TTC549 (cell line): ENCODE data around the gene B3GNT7.
"Not testable (repeated sequence)": the region's sequence is repeated elsewhere in the genome, so short reads cannot be mapped to it uniquely, and the experiment has no call there.

ENCODE experiments used
- FAIRE-seq: peaks from 2 replicates; lab custom pipeline; 2012; peaks lifted over from hg19 to GRCh38; lab: Jason Lieb, UNC

Gene B3GNT7

DNA sequence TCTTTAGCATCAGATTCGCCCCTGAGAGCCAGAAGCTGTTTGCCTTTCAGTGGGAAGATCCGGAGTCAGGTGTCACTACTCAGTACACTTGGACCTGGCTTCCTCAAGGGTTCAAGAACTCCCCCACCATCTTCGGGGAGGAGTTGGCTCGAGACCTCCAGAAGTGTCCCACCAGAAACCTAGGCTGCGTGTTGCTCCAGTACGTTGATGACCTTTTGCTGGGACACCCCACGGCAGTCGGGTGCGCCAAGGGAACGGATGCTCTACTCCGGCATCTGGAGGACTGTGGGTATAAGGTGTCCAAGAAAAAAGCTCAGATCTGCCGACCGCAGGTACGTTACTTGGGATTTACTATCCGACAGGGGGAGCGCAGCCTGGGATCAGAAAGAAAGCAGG, 8.7 kb downstream of the B3GNT7 start:
- not testable (repeated sequence) for FAIRE-seq

DNA sequence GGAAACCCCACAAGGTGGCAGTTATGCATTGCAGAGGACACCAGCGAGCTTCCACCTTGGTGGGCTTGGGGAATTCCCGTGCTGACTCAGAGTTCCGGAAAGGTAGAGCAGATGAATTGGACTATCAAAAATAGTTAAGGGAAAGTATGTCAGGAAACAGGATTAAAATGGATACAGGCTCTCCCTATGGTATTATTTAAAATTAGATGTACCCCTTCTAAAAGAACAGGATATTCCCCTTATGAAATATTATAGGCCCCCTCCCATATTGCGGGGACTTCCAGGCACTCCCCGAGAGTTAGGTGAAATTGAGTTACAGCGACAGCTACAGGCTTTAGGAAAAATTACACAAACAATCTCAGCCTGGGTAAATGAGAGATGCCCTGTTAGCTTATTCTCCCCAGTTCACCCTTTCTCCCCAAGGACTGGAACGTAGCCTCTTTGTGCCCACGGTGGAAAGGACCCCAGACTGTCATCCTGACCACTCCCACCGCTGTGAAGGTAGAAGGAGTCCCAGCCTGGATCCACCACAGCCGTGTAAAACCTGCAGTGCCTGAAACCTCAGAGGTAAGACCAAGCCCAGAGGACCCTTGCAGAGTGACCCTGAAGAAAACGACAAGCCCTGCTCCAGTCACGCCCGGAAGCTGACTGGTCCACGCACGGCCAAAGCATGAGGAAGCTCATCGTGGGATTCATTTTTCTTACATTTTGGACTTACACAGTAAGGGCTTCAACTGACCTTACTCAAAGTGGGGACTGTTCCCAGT, 10.3 kb downstream of the B3GNT7 start:
- not testable (repeated sequence) for FAIRE-seq

DNA sequence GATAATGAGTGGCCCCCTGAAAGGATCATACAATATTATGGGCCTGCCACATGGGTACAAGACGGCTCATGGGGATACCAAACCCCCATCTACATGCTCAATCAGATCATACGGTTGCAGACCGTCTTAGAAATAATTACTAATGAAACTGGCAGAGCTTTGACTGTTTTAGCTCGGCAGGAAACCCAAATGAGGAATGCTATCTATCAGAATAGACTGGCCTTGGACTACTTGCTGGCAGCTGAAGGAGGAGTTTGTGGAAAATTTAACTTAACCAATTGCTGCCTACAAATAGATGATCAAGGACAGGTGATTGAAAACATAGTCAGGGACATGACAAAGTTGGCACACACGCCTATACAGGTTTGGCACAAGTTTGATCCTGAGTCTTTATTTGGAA, 12.2 kb downstream of the B3GNT7 start:
- FAIRE-seq = not testable (repeated sequence)

DNA sequence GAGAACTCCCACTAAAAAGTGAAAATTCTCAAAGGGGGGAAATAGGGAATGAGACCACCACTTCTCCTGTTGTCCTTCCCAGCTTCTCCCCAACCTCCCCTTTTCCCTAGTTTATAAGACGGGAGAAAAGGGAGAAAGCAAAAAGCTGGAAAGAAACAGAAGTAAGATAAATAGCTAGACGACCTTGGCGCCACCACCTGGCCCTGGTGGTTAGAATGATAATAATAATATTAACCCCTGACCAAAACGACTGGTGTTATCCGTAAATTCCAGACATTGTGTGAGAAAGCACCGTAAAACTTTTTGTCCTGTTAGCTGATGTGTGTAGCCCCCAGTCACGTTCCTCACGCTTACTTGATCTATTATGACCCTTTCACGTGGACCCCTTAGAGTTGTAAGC, 12.8 kb downstream of the B3GNT7 start:
- FAIRE-seq = not testable (repeated sequence)

DNA sequence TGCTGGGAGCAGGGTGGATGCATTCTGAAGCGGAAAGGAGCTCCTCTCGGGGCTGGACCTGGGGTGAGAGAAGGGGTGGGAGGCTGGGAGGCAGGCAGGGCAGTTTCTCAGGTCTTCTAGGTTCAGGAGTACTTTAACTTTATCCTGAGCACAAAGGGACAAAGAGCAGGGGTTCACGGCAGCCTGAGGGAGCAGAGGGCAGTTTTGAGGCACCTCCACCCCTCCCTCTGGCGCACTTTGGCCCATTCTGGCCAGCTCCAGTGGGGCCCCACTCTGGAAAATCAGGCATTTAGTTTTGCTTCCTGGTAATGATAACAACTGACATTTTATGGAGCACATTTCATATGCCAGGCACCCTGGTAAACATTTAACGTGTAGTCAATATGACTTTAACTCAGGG, 14.3 kb downstream of the B3GNT7 start:
- no peak for FAIRE-seq

DNA sequence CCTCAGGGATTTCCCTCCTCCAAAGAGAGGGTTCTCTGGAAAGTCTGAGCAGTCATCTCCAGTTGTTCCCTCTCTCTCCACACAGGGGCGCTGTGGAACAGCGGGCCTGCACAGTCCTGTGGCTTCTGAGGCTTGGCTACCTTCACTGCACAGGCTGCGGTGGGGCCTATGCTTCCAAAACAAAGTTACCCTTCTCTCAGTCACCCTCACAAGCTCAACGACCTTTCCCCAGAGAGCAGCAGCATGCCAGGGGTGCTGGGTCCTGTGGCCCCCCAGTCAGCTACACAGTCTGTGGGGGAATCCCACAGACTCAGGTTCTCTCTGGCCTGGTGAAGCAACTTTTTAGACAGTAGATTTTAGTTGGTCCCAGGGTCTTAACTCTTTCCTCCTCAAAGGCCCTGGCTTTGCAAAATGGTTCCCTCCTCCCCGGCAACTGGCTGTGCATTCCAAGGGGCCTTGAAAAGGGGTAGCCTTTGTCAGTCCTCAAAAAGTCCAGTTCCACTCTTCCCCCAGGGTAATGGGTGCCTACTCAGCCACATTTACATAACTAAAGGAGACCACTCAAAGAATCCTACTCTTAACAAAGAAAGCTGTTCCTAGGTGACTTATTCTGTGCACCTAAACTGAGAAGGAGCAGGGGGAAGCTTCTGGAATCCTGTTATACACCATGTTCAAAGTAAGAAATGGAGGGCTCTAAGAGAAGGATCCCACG, 14.9 kb downstream of the B3GNT7 start:
- no peak for FAIRE-seq

DNA sequence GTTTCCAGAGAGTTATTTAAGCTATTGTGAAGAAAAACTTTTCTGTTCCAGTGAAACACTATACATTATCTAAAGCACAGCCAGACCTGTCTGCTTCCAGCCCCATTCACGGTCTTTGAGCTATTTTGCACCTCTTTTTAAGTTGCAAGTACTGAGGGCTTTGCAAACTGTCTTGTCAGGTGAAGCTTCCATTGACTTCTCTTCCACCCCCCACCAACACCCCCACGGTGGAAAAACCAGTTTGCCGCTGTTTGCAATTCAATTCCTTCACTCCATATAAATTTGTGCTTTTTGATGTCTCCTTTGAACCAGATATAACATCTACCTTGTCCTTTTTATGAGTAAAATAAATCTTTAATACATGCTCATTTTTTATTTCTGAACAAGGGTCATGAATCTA, 15.7 kb downstream of the B3GNT7 start:
- FAIRE-seq = no peak

DNA sequence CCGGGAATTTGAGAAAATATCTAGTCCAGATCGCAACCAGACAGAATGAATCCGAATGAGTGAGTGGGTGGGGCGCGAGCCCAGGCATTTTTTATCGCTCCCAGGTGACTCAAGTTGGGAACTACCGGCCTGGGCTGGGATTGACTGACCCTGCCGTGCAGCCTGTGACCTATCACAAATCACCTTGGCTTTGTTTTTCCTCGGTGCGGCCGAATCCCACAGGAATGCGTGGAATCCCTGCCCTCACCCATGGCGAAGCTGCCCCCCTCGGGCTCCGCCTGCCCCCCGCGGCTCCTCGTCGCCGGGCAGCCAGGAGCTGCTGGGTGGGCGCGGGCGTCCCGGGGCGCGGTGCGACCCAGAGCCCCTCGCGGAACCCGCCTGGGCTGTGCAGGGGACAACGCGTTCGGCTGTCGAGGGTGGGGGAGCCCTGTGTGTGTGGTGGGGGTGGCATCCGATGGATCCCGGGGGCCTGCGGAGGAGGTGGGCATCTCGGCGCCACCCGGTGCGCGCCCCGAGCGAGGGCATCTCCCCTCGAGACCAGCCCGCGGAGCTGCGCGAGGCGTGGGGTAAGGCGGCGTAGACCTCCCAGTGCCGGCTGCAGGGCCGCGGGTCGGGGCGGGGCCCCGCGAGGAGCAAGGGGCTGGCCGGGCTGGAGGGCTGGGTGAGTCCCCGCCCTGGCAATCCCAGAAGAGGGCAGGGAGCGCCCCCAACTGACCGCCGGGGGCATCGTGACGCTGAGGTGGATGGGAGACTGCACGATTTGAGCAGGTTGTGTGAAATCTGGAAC, 16.5 kb downstream of the B3GNT7 start:
- no peak for FAIRE-seq

DNA sequence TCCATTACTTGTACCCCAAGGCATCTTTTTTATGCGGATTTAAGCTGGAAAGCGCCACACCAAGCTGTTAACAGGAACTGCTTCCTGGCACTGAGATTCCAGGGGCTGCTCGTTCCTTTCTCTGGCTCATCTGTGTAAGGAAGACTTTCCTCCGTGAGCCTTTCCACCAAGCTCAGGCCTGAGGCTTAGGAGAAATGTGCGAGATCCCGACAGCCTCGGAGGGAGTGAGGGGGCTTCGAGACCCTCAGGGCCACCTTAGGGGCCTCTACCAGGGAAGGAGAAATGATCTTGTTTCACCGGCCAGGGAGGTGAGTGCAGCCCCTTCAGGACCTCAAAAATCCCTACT, 17.1 kb downstream of the B3GNT7 start:
- no peak for FAIRE-seq

DNA sequence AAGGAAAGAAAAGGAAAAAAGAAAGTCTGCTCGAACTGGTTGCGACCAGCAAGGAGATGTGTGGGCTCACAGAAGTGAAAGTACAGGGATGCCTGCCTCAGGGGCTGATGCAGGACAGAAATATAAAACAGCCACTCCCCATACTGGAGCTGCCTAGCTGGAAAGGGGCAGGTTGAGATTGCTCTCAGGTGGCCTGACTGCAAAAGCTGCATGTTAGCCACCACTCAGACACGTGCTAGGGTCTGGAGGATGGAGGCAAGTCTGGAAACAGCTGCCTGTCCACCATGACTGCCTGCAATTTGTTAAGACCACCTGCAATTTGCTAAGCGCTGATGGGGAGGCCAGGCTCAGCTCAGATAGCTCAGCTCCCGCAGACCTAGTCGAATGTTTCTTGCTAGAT, 17.9 kb downstream of the B3GNT7 start:
- FAIRE-seq = no peak

DNA sequence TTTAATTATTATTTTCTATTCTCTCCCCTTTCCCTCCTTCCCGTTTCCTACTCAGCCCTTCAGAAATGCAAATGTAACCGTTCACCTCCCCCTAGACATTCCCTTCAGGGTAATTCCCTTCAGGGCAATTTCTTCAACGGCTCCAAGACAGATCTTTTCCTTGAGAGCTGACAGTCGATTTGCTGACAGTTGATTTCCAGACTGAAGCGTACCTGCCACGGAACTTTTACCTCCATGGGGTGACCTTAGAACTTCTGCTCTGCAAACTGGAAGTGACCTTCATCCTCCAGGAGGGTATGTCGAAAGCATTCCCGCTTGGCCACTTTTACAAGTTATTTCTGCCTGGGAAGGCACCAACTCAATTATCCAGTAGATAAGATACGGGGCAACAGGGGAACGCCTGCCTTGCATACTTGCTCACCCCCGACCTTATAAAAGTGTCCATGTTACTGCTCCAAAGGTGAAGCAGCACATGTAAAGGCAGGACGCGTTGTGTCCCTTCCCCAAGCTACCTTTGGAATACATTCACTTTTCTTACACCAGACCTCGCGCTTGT, 18.5 kb downstream of the B3GNT7 start:
- no peak for FAIRE-seq

DNA sequence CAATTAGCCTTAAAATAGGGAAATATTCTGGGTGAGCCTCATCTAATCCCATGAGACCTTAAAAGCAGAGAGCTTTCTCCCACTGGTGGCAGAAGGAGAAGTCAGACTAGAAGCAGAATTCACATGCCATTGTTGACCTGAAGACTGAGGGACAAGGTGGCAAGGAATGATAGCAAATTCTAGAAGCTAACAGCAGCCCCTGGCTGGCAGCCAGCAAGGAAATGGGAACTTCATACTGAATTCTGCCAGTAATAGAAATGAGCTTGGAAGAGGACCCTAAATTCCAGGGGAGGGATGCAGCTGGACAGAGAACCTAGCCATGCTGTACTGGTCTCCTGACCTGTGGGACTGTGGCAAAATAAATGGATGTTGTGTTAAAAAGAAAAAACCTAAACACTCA, 19.5 kb downstream of the B3GNT7 start:
- no peak for FAIRE-seq

DNA sequence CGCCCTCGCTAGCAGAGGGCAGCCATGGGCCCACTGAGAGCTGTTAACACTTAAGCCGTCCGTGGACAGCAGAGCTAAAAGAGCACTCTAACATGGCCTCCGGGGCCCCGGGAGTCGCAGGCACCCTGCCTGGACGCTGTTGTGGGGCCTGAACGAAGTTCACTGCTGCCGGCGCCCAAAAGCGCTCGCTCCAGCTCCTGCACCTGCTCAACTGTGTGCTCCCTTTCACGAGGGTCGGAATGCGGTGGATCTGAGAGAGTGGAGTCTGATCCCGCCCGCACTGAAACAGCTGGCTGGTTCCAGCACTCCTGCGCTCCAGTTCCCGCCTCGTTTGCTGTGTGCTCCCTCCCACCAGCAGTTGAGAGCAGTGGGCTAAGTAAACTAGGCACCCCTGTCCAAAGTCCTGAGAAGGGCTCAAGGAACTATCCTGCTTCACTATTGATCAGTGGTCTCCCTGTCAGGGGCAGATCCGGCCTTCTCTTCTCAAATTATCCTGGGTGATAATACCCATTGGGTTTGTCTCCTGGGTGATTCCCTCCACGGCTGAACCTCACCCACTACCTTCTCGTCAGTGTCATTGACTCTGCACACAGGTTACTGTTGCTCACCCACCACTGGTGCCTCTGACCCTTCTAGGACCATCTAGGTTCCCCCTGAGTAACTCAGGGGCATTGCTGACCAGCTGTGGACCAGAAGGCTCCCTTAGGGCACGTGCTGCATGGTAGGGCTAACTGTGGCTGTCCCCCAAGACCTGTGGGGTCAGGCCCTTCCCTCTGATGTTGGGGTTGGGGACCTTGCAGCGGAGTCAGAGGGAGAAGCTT, 23.5 kb downstream of the B3GNT7 start:
- no peak for FAIRE-seq

DNA sequence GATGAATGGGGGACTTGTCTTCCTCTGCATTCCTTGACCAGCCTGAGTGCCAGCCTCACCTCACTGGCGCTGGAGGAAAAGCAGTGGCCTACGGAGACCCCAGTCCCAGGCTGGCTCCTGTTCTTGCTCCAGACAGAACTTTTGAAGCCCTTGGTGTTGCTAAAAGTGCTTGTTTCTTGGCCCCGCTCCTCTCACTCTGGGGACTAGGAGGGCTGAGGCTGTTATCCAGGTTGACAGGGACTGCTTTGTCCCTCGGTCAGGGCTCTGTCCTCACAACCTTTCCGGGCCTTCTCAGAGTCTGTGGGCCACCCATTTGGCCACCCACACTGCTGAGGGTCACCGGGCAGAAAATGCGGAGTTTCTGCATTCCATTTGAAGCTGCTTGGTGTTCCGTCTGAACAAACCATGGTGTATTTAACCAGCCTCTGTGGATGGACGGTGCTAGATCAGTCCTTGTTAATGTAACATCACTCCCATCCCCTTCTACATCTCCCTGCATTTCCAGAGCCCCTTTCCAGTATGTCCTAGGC, 25.6 kb downstream of the B3GNT7 start:
- no peak for FAIRE-seq

DNA sequence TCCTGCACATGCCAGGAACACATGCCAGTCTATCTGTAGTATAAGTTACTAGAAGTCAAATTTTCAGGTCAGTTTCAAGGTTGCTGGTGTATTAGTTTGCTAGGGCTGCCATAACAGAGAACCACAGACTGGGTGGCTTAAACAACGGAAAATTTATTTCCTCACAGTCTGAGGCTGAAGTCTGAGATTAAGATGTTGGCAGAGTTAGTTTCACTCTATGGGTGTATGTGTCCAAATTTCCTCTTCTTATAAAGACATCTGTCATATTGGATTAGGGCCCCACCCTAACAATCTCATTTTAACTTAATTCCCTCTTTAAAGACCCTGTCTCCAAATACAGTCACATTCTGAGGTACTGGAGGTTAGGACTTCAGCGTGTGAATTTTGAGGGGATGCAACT, 26.5 kb downstream of the B3GNT7 start:
- FAIRE-seq = no peak

DNA sequence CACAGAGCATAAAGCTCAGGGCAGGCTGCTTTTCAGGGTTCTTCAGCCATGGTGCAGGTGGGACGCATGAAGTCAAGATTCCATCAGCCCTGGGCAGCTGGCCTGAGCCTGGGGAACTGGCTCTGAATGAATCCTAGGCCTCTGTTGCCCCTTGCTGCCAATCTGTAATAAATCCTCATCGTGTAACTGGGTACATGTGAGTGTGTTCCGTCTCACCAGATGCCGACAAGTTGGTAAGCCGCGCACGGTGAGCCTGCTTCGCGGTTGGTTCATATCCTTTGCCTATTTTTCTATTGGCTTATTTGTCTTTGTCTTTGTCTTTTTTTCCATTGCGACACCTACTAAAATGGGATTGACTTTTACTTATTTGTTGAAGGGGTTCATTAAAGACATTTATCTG, 27.7 kb downstream of the B3GNT7 start:
- FAIRE-seq = no peak

DNA sequence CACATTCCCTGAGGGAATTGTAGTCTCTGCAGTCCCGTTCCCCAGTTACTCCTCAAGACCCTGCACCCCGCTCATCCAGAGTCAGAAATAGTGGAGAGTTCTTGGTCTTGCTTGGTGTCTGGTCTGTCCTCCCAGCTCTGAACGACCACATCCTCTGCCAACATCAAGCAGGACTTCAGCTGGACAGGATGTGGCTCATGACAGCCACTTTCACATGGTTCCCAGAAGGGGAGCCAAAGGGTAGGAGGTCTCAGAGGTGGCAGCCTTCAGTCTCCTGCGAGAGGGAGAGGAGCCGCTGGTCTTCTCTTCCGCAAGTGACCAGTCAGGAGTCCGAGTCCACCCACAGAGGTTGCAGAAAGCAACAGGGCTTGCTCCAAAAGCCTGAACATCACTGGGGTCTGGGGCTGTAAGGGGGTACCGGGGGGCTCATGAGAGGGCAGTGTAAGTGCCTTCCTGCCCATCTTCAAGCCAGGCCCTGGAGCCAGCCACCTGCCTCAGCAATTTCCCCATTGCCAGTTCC, 29.8 kb downstream of the B3GNT7 start:
- no peak for FAIRE-seq

DNA sequence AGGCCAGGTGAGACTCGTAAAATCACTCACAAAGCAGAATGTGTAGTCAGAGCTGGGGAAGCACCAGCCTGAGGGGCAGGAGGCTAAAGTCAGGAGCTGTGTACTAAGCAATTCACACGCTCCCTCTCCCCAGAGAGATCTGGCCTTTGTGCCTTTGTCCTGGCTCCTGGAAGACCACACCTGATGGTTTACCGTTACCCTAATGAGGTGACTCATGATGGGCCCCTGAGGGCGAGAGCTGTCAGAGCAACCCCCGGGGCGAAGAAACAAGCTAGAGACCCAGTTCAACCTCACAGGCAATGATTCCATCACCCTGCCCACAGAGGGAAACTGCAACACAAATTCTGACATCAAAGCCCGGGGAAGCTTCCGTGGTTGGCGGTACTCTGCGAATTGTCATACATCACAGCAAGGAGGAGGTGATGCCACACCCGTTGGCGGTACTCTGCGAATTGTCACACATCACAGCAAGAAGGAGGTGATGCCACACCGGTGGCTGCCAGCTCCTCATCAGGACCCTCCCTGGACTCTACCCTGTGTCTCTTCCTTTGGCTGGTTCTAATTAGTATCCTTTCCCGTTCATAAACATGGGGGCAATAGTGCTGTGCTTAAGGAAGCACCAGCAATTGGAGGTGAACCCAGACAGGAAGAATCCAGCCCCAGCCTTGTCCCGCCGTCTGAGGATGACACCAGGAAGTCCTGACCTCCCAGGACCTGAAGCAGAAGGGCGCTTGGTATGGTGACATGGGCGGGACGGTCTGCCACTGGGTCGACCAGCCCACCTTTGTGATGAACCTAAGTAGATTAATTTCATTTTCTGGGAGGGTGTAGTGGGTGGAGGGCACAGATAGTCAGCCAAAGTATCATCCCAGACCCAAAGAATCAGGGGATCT, 30.5 kb downstream of the B3GNT7 start:
- FAIRE-seq = no peak

DNA sequence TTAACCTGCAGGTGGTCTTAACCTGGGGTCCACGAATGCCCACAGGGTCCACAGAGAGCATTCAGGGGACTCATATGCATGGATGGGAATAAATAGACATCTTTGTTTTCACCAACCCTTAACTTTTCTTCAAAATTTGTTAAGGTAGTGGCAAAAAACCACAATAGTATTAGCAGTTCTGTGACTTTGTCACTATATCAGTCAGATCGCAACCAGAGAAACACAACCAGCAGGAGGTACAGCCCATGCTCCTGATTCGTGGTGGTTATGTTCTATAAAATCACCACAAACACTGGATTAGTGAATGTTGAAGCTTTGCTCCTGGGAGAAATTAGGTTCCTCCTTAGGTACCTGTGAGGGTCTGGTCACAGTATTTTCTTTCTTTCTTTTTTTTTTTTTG, 31.6 kb downstream of the B3GNT7 start:
- no peak for FAIRE-seq

DNA sequence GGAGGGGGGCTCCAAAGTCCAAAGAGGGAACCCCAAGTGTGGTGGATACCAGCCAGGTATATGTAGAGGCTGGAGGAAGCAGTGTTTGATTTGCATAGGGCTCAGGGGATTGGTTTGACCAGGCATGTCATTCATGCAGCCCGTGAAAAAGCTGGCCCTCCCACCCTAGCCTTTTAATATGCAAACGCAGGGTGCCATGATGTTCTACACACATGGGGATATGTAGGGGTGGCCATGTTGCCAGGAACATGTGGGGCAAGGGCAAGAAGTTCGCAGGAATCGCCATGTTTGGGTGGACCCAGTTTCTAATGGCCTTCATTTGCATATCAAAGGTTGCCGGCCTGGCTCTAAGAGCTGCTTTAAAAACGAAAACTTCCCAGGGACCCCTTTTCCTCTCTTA, 33.6 kb downstream of the B3GNT7 start:
- no peak for FAIRE-seq

DNA sequence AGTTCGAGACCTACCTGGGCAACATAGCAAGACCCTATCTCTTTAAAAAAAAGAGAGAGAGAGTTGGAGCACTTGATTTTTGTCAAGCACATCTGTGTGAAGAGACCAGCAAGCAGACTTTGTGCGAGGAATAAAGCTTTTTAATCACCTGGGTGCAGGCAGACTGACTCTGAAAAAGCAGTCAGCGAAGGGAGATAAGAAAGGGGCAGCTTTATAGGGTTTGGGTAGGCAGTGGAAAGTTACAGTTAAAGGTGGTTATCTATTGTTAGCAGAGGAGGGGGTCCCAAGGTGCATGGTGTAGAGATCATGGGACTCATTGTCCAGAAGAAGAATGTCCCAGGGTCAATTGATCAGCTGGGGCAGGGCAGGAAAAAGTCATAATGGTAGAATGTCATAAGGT, 34.4 kb downstream of the B3GNT7 start:
- FAIRE-seq = no peak
